ENCODE measurements around the gene PDRG1.

DNA sequence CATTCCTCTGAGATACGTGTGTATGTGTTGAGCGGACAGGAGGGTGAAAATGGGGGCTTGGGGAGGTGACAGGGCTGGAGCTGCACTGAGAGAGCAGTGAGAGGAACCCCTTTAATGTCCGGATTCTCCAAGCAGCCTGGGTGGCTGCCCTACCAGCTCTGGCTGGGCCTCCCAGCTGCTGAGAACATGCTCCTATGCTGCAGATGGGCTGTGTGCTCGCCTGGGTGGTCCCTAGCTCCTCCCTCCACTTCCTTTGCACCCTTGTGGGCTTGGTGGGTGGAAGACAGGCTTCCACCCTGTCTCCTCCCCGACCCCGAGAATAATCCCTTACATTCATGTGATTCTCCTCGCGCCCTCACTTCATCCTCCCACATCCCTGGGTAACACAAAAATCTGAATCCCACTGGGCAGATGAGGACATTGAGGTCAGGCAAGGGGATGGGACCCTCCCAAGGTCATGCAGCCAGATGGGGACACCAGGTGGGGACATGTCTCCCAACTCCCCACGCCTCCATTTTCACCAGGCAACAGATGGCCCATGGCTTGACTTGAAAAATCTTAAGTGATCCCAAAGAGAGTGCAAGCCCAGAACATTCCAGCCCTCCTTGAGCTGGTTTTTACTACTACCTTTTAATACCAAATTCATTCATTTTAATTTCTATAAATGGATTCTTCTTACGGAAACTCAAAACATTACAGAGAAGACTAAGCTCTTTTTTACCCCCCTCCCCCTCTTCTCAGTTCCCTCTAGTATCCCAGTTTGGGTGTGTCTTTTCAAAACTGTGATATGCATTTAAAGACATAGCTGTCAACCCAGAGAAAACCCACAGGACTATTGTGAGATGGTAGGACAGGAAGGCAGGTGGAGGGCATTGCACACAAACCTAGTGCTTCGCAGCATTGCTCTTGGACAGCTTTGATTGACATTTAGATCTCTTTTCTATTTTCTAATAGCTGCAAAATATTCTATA is 5.0 kb upstream of the PDRG1 start:
- TF ChIP-seq, protein P1, sequence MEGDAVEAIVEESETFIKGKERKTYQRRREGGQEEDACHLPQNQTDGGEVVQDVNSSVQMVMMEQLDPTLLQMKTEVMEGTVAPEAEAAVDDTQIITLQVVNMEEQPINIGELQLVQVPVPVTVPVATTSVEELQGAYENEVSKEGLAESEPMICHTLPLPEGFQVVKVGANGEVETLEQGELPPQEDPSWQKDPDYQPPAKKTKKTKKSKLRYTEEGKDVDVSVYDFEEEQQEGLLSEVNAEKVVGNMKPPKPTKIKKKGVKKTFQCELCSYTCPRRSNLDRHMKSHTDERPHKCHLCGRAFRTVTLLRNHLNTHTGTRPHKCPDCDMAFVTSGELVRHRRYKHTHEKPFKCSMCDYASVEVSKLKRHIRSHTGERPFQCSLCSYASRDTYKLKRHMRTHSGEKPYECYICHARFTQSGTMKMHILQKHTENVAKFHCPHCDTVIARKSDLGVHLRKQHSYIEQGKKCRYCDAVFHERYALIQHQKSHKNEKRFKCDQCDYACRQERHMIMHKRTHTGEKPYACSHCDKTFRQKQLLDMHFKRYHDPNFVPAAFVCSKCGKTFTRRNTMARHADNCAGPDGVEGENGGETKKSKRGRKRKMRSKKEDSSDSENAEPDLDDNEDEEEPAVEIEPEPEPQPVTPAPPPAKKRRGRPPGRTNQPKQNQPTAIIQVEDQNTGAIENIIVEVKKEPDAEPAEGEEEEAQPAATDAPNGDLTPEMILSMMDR (IDR thresholded peaks at IDR 0.05; ENCODE audit: borderline replicate concordance, extremely low read depth, low read length, poor library complexity, severe bottlenecking) = no peak
- no peak for TF ChIP-seq EZH2 (IDR thresholded peaks at IDR 0.05; ENCODE audit: borderline replicate concordance, low read depth, low read length, severe bottlenecking)
